PC-9 (cell line): ENCODE measurements around the gene SEBOX. TPM values are rescaled to one million over a fixed set of nuclear protein-coding genes. Genes with fewer than 3 reads are reported as not detected.
A peak's percentile ranks its signal among the peaks of the same experiment; 100 is the strongest.

Experiments
- BruUV-seq: library from RNA; stranded (reverse); fragments of 400-500 nt; replicated peaks from 2 replicates; lab custom pipeline; 2021; lab: Mats Ljungman, UMichigan
- CTCF ChIA-PET: fragments of 300-600 bp; sonication (Branson Sonifier 250); formaldehyde crosslinking; loops from one replicate; lab custom pipeline; 2022; ENCODE audit warnings: antibody characterized with exemption; lab: Charles Lee
- POLR2A ChIA-PET: fragments of 300-600 bp; sonication (Branson Sonifier 250); formaldehyde crosslinking; loops from one replicate; lab custom pipeline; 2022; ENCODE audit warnings: antibody characterized with exemption; ENCODE audit not compliant: unreplicated experiment; lab: Charles Lee
- DNase-seq, 2 experiments: peaks; one replicate each; pipeline versions ENCODE4 v3.0.0 to v3.0.0-alpha.2; 2015 to 2022; ENCODE audit warnings: mixed read lengths in 1 of 2
- H2AFZ ChIP-seq: fragments of 200-600 bp; sonication (generic); 2 replicates; pipeline ENCODE4 v1.8.1; 2017; ENCODE audit warnings: antibody characterized with exemption
- H3F3A ChIP-seq: fragments of 200-600 bp; sonication (generic); 2 replicates; pipeline ENCODE4 v1.8.1; 2017; ENCODE audit warnings: antibody characterized with exemption, mild to moderate bottlenecking, low read depth; ENCODE audit not compliant: insufficient read depth
- H3K27ac ChIP-seq: fragments of 200-600 bp; sonication (generic); 2 replicates; pipeline ENCODE4 v1.6.1; 2016; ENCODE audit warnings: mixed run types
- H3K27me3 ChIP-seq: fragments of 200-600 bp; sonication (generic); 2 replicates; pipeline ENCODE4 v1.6.1; 2016; ENCODE audit warnings: low read depth, mixed run types; ENCODE audit not compliant: insufficient read depth
- H3K36me3 ChIP-seq: fragments of 200-600 bp; sonication (generic); 2 replicates; pipeline ENCODE4 v1.6.1; 2016; ENCODE audit warnings: low read depth, mixed run types
- H3K4me1 ChIP-seq: fragments of 200-600 bp; sonication (generic); replicated peaks from 2 replicates; pipeline ENCODE4 v1.6.1; 2016; ENCODE audit warnings: mixed run types; ENCODE audit not compliant: insufficient read depth
- H3K4me2 ChIP-seq: fragments of 200-600 bp; sonication (generic); 2 replicates; pipeline ENCODE4 v1.6.1; 2017; ENCODE audit warnings: mixed run types
- H3K4me3 ChIP-seq: fragments of 200-600 bp; sonication (generic); 2 replicates; pipeline ENCODE4 v1.6.1; 2016; ENCODE audit warnings: mixed run types
- H3K79me2 ChIP-seq: fragments of 200-600 bp; sonication (generic); 2 replicates; pipeline ENCODE4 v1.6.1; 2017; ENCODE audit warnings: low read depth, mixed run types
- H3K9me2 ChIP-seq: fragments of 200-600 bp; sonication (generic); 2 replicates; pipeline ENCODE4 v1.8.1; 2017; ENCODE audit warnings: mild to moderate bottlenecking; ENCODE audit not compliant: insufficient read depth
- H3K9me3 ChIP-seq: fragments of 200-600 bp; sonication (generic); 2 replicates; pipeline ENCODE4 v1.8.1; 2016; ENCODE audit warnings: low read depth; ENCODE audit not compliant: insufficient read depth
- H4K20me1 ChIP-seq: fragments of 200-600 bp; sonication (generic); 2 replicates; pipeline ENCODE4 v1.8.1; 2017; ENCODE audit not compliant: insufficient read depth
- EZH2 ChIP-seq: fragments of 200-600 bp; sonication (generic); IDR thresholded peaks from 2 replicates; pipeline ENCODE4 v1.8.0; 2017; ENCODE audit warnings: antibody characterized with exemption, low read depth
- intact Hi-C: fragments of 100-400 bp; cut with micrococcal nuclease; formaldehyde crosslinking; loops from one replicate; pipeline ENCODE4 v1.10.0; 2022; ENCODE audit not compliant: unreplicated experiment
- total RNA-seq: library from RNA; stranded (reverse); gene quantifications from 2 replicates; pipeline ENCODE4 v1.2.3, GENCODE V29; 2021
- TF ChIP-seq, protein P1 (sequence below): fragments of 200-600 bp; sonication (generic); conservative IDR thresholded peaks from 2 replicates; pipeline ENCODE4 v1.6.1; 2017; ENCODE audit warnings: mixed run types, antibody characterized with exemption, mild to moderate bottlenecking, moderate library complexity

SEBOX gene
- total RNA-seq, 1 experiment from 2014 or later = not detected

GRCh38 chr17:28348979-28349378 is 16.0 kb downstream of the SEBOX start:
- H2AFZ ChIP-seq = no peak overlapping the region
- H3K4me2 ChIP-seq = no peak overlapping the region
- H3F3A ChIP-seq = peaks cover 56% of the 10 kb centered on the region
- no TSS peak for BruUV-seq
- H3K27me3 ChIP-seq = no peaks in the 10 kb centered on the region
- H4K20me1 ChIP-seq = 0 out of 2 replicates have a peak, but pooled peaks cover 3% of the 10 kb centered on the region
- no peaks in the 10 kb centered on the region for H3K9me2 ChIP-seq
- H3K36me3 ChIP-seq = peaks cover 24% of the 10 kb centered on the region
- ChIA-PET POLR2A (no interaction called here), CTCF (no interaction called here)
- no peak overlapping the region for H3K27ac ChIP-seq
- intact Hi-C loops = no loop called here
- no peak overlapping the region for H3K4me3 ChIP-seq
- H3K79me2 ChIP-seq = no peaks in the 10 kb centered on the region
- no peak for DNase-seq
- H3K4me1 ChIP-seq = peaks cover 26% of the 10 kb centered on the region
- TF ChIP-seq, protein P1, sequence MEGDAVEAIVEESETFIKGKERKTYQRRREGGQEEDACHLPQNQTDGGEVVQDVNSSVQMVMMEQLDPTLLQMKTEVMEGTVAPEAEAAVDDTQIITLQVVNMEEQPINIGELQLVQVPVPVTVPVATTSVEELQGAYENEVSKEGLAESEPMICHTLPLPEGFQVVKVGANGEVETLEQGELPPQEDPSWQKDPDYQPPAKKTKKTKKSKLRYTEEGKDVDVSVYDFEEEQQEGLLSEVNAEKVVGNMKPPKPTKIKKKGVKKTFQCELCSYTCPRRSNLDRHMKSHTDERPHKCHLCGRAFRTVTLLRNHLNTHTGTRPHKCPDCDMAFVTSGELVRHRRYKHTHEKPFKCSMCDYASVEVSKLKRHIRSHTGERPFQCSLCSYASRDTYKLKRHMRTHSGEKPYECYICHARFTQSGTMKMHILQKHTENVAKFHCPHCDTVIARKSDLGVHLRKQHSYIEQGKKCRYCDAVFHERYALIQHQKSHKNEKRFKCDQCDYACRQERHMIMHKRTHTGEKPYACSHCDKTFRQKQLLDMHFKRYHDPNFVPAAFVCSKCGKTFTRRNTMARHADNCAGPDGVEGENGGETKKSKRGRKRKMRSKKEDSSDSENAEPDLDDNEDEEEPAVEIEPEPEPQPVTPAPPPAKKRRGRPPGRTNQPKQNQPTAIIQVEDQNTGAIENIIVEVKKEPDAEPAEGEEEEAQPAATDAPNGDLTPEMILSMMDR = no peak
- TF ChIP-seq EZH2 = no peak
- H3K9me3 ChIP-seq = no peaks in the 10 kb centered on the region

DNA sequence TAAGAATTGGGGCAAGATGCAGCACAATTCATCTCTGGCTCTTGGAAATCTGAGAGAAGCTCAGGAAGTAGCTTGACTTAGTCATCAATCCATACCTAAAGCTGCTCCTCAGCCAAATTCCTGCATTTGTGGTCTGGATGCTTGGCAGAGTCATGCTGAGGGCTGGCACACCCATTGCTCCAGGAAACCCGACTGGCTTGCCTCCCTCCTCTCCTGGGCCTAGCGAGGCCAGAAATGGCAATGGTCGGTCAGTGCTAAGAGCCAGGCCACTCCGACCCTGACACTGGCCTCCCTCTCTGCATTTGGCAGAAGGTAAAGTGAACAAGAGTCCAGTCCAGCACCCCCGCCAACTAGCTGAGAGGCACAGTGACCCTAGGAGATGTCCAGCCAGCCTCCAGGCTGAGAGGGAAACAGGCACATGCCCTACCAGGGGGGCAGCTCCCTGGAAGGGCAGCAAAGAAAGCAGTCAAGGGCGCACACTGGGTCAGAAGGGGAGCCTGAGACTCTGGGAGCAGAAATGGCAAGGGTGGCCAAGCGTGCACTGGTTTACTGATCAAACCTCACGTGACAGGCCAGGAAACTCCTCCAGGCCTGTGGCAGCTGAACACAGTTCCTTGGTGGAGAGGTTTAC is 17.6 kb downstream of the SEBOX start:
- H3K4me1 ChIP-seq = peaks cover 26% of the 10 kb centered on the region
- intact Hi-C loops = loop anchor here (1.0 kb wide), 2 partner anchors 11 to 33 kb away; no protein-coding TSS in a partner anchor
- TSS peak; percentile 13 for BruUV-seq
- H3K27me3 ChIP-seq = no peaks in the 10 kb centered on the region
- ChIA-PET POLR2A (interaction anchor here (0.5 to 2.5 kb wide), 9 partner anchors 9 to 1052 kb away, joined by 3 to 42 read pairs (median 5); partner anchors contain the start of genes IFT20, POLDIP2 and TNFAIP1), CTCF (interaction anchor here (0.7 kb wide), 2 partner anchors 9 to 12 kb away, joined by 3 to 6 read pairs; partner anchors contain the start of genes IFT20 and TNFAIP1)
- peak overlapping the region; percentile 39 for H3K4me2 ChIP-seq
- H3F3A ChIP-seq = peaks cover 56% of the 10 kb centered on the region
- no peaks in the 10 kb centered on the region for H3K9me3 ChIP-seq
- peaks cover 24% of the 10 kb centered on the region for H3K36me3 ChIP-seq
- no peak overlapping the region for H2AFZ ChIP-seq
- no peaks in the 10 kb centered on the region for H3K9me2 ChIP-seq
- H3K4me3 ChIP-seq = no peak overlapping the region
- peak overlapping the region; percentile 72 for H3K27ac ChIP-seq
- H4K20me1 ChIP-seq = 0 out of 2 replicates have a peak, but pooled peaks cover 3% of the 10 kb centered on the region
- no peaks in the 10 kb centered on the region for H3K79me2 ChIP-seq
- no peak for TF ChIP-seq EZH2
- TF ChIP-seq, protein P1 = no peak; the same call in 1 of the 2 replicates
- DNase-seq = peak; percentile 82 to 89

GRCh38 chr17:28346746-28347246 is 18.2 kb downstream of the SEBOX start:
- ChIA-PET POLR2A (interaction anchor here (0.6 to 2.5 kb wide), 7 partner anchors 11 to 1052 kb away, joined by 3 to 42 read pairs (median 5); partner anchors contain the start of genes IFT20 and TNFAIP1), CTCF (interaction anchor here (0.7 kb wide), 2 partner anchors 8 to 11 kb away, joined by 3 to 6 read pairs; partner anchors contain the start of genes IFT20 and TNFAIP1)
- Histone ChIP-seq H3K79me2 (no peaks in the 10 kb centered on the region), H2AFZ (no peak overlapping the region), H3K27me3 (no peaks in the 10 kb centered on the region), H3K36me3 (peaks cover 24% of the 10 kb centered on the region), H3K4me2 (peak overlapping the region; percentile 39), H3F3A (peaks cover 56% of the 10 kb centered on the region), H4K20me1 (0 out of 2 replicates have a peak, but pooled peaks cover 3% of the 10 kb centered on the region), H3K27ac (peak overlapping the region; percentile 72), H3K4me3 (no peak overlapping the region), H3K4me1 (peaks cover 26% of the 10 kb centered on the region), H3K9me3 (no peaks in the 10 kb centered on the region), H3K9me2 (no peaks in the 10 kb centered on the region)
- BruUV-seq = no TSS peak
- TF ChIP-seq, protein P1 = peak; percentile 35; the same call in 1 of the 2 replicates
- no peak for TF ChIP-seq EZH2
- no peak for DNase-seq
- intact Hi-C loops = loop anchor here (1.0 kb wide), 2 partner anchors 10 to 34 kb away; no protein-coding TSS in a partner anchor
